ENCODE measurements around the gene DUOXA1. TPM values are rescaled to one million over a fixed set of nuclear protein-coding genes. Genes with fewer than 3 reads are reported as not detected.

DUOXA1 gene
- total and polyA plus RNA-seq, 2 donors (not counting 1 experiment from before 2014, with no cell fraction given) = not detected

DNA sequence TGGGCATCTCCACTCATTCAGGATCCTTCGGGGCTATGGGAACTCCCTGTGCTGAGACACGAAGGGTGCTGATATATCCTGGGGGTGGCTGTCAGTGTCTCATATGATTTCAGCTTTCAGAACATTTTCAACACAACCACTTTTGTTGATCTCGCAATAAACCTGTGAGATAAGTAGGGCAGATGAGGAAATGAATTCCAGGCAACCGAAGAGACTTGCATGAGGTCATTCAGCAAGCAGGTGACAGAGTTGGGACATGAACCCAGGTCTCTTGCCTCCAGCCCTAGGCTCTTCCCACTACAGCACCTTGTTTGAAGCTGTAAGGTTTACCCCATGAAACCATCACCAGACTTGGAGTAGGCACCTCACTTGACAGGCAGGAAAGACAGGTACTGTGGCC is 16.7 kb upstream of the DUOXA1 start:
- H3K27ac ChIP-seq (ENCODE audit: insufficient read depth, low read length) = no peak overlapping the region
- no peak for DNase-seq (ENCODE audit: low read depth in 2 of 2)

DNA sequence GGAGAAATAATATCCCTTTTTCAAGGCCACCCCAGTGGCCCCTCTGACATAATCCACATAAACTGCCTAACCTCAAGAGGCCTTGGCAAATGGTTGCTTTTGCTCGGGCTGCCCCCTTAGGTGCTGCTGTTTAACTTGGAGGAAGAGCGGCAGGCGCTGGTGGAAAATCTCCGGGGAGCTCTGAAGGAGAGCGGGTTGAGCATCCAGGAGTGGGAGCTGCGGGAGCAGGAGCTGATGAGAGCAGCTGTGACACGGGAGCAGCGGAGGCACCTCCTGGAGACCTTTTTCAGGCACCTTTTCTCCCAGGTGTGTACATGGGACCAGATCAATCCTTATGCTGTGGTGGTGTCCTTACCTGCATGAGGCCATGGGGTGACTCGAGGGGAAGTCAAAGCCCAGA is 15.1 kb upstream of the DUOXA1 start:
- no peaks in the 10 kb centered on the region for H3K27me3 ChIP-seq (ENCODE audit: control insufficient read depth, insufficient read depth, low read length)
- no peak overlapping the region for H3K27ac ChIP-seq (ENCODE audit: insufficient read depth, low read length)
- H3K4me1 ChIP-seq (ENCODE audit: control insufficient read depth, extremely low read depth, insufficient read depth, low read length) = no peaks in the 10 kb centered on the region
- H4K20me1 ChIP-seq (ENCODE audit: control insufficient read depth, extremely low read depth, insufficient read depth, low read length) = no peaks in the 10 kb centered on the region
- no peaks in the 10 kb centered on the region for H3K9me3 ChIP-seq (ENCODE audit: control insufficient read depth, insufficient read depth, low read depth, low read length)
- no peaks in the 10 kb centered on the region for H3K79me2 ChIP-seq (ENCODE audit: control insufficient read depth, insufficient read depth, low read length)
- no peak overlapping the region for H3K9ac ChIP-seq (ENCODE audit: insufficient read depth, low read length)
- H3K4me2 ChIP-seq (ENCODE audit: extremely low read depth, insufficient read depth, low read length) = no peak overlapping the region
- DNase-seq (ENCODE audit: low read depth in 2 of 2) = no peak
- H2AFZ ChIP-seq (ENCODE audit: low read length) = no peak overlapping the region
- TF ChIP-seq, protein P1, sequence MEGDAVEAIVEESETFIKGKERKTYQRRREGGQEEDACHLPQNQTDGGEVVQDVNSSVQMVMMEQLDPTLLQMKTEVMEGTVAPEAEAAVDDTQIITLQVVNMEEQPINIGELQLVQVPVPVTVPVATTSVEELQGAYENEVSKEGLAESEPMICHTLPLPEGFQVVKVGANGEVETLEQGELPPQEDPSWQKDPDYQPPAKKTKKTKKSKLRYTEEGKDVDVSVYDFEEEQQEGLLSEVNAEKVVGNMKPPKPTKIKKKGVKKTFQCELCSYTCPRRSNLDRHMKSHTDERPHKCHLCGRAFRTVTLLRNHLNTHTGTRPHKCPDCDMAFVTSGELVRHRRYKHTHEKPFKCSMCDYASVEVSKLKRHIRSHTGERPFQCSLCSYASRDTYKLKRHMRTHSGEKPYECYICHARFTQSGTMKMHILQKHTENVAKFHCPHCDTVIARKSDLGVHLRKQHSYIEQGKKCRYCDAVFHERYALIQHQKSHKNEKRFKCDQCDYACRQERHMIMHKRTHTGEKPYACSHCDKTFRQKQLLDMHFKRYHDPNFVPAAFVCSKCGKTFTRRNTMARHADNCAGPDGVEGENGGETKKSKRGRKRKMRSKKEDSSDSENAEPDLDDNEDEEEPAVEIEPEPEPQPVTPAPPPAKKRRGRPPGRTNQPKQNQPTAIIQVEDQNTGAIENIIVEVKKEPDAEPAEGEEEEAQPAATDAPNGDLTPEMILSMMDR (conservative IDR thresholded peaks at IDR 0.05 in 1 of 2, IDR thresholded peaks at IDR 0.05 in 1 of 2; ENCODE audit: low read depth in 1 of 2, low read length in 2 of 2) = no peak
- no peak for TF ChIP-seq EZH2 (IDR thresholded peaks at IDR 0.05; ENCODE audit: low read length, missing control alignments)
- no peak overlapping the region for H3K4me3 ChIP-seq (replicated peaks in 1 of 4; ENCODE audit: control extremely low read depth in 1 of 4, insufficient read depth in 1 of 4, low read depth in 3 of 4, low read length in 4 of 4)
- H3K36me3 ChIP-seq (ENCODE audit: control insufficient read depth, insufficient read depth, low read length) = no peaks in the 10 kb centered on the region

More for the DNA sequence above, 16.7 kb upstream of the DUOXA1 start:
- TF ChIP-seq, protein P1 (conservative IDR thresholded peaks at IDR 0.05 in 1 of 2, IDR thresholded peaks at IDR 0.05 in 1 of 2; ENCODE audit: low read depth in 1 of 2, low read length in 2 of 2) = no peak
- TF ChIP-seq EZH2 (IDR thresholded peaks at IDR 0.05; ENCODE audit: low read length, missing control alignments) = no peak
- H3K9ac ChIP-seq (ENCODE audit: insufficient read depth, low read length) = no peak overlapping the region
- H3K4me1 ChIP-seq (ENCODE audit: control insufficient read depth, extremely low read depth, insufficient read depth, low read length) = no peaks in the 10 kb centered on the region
- no peaks in the 10 kb centered on the region for H3K79me2 ChIP-seq (ENCODE audit: control insufficient read depth, insufficient read depth, low read length)
- no peak overlapping the region for H3K4me3 ChIP-seq (replicated peaks in 1 of 4; ENCODE audit: control extremely low read depth in 1 of 4, insufficient read depth in 1 of 4, low read depth in 3 of 4, low read length in 4 of 4)
- no peaks in the 10 kb centered on the region for H3K9me3 ChIP-seq (ENCODE audit: control insufficient read depth, insufficient read depth, low read depth, low read length)
- no peaks in the 10 kb centered on the region for H3K27me3 ChIP-seq (ENCODE audit: control insufficient read depth, insufficient read depth, low read length)
- no peak overlapping the region for H3K4me2 ChIP-seq (ENCODE audit: extremely low read depth, insufficient read depth, low read length)
- no peaks in the 10 kb centered on the region for H3K36me3 ChIP-seq (ENCODE audit: control insufficient read depth, insufficient read depth, low read length)
- H4K20me1 ChIP-seq (ENCODE audit: control insufficient read depth, extremely low read depth, insufficient read depth, low read length) = no peaks in the 10 kb centered on the region
- H2AFZ ChIP-seq (ENCODE audit: low read length) = no peak overlapping the region

DNA sequence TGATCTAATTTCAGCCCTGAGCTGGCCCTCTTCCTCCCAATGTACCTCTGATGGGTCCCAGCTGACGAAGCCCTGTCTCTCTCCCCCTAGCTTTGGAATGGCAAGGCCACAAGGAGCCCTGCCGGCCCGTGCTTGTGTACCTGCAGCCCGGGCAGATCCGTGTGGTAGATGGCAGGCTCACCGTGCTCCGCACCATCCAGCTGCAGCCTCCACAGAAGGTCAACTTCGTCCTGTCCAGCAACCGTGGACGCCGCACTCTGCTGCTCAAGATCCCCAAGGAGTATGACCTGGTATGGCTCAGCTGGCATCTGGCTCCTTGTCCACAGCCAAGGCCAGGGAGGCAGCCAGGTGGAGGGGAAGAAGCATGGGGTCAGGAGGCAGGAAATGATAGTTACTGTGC is 14.3 kb upstream of the DUOXA1 start:
- no peak overlapping the region for H2AFZ ChIP-seq (ENCODE audit: low read length)
- no peaks in the 10 kb centered on the region for H3K36me3 ChIP-seq (ENCODE audit: control insufficient read depth, insufficient read depth, low read length)
- H3K79me2 ChIP-seq (ENCODE audit: control insufficient read depth, insufficient read depth, low read length) = no peaks in the 10 kb centered on the region
- no peaks in the 10 kb centered on the region for H3K4me1 ChIP-seq (ENCODE audit: control insufficient read depth, extremely low read depth, insufficient read depth, low read length)
- H4K20me1 ChIP-seq (ENCODE audit: control insufficient read depth, extremely low read depth, insufficient read depth, low read length) = no peaks in the 10 kb centered on the region
- no peak for TF ChIP-seq EZH2 (IDR thresholded peaks at IDR 0.05; ENCODE audit: low read length, missing control alignments)
- TF ChIP-seq, protein P1 (conservative IDR thresholded peaks at IDR 0.05 in 1 of 2, IDR thresholded peaks at IDR 0.05 in 1 of 2; ENCODE audit: low read depth in 1 of 2, low read length in 2 of 2) = no peak
- no peak overlapping the region for H3K4me2 ChIP-seq (ENCODE audit: extremely low read depth, insufficient read depth, low read length)
- no peak overlapping the region for H3K27ac ChIP-seq (ENCODE audit: insufficient read depth, low read length)
- no peak overlapping the region for H3K9ac ChIP-seq (ENCODE audit: insufficient read depth, low read length)
- H3K27me3 ChIP-seq (ENCODE audit: control insufficient read depth, insufficient read depth, low read length) = no peaks in the 10 kb centered on the region
- no peak for DNase-seq (ENCODE audit: low read depth in 2 of 2)
- no peak overlapping the region for H3K4me3 ChIP-seq (replicated peaks in 1 of 4; ENCODE audit: control extremely low read depth in 1 of 4, insufficient read depth in 1 of 4, low read depth in 3 of 4, low read length in 4 of 4)
- H3K9me3 ChIP-seq (ENCODE audit: control insufficient read depth, insufficient read depth, low read depth, low read length) = no peaks in the 10 kb centered on the region
